ENCODE measurements around the gene CEP20. TPM values are rescaled to one million over a fixed set of nuclear protein-coding genes. Genes with fewer than 3 reads are reported as not detected.

The CEP20 gene
- total RNA-seq, 1 experiment from 2014 or later = 94.3 TPM

DNA sequence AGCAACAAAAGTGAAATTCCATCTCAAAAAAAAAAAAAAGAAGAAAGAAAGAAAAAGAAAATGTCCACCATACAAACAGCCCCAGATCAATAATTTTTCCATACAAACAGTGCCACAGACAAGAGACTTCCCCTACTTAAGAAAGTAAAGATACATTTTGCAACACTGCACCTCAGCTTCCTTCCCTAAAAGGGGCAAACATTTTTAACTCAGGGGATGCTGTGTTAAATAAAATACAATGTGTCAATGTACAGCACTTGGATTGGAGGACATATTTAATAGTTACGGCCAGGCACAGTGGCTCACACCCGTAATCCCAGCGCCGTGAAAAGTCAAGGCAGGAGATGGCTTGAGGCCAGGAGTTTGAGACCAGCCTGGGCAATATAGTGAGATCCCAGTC, 53.9 kb downstream of the CEP20 start:
- POLR2A ChIA-PET = no interaction called here
- Histone ChIP-seq H3K4me3 (ENCODE audit: low read depth in 2 of 2, low read length in 2 of 2) (no peak overlapping the region), H3K27me3 (ENCODE audit: control insufficient read depth, insufficient read depth, low read length) (no peaks in the 10 kb centered on the region), H3K36me3 (ENCODE audit: control insufficient read depth, insufficient read depth, low read length) (no peaks in the 10 kb centered on the region), H3K4me1 (ENCODE audit: control insufficient read depth, insufficient read depth, low read length) (no peaks in the 10 kb centered on the region), H3K9me3 (ENCODE audit: control insufficient read depth, insufficient read depth, low read depth, low read length) (no peaks in the 10 kb centered on the region), H3K27ac (ENCODE audit: low read length) (no peak overlapping the region)
- CTCF ChIA-PET = no interaction called here
- no peak for ATAC-seq
- no TSS peak for BruUV-seq (replicated peaks)
- intact Hi-C loops (cut with micrococcal nuclease; ENCODE audit: unreplicated experiment) (no loop called here), in situ Hi-C loops (cut with HindIII; ENCODE audit: low pct_unique_long_range_greater_than_20kb, low sequenced_read_pairs) (loop anchor here (5.0 kb wide), 1 partner anchor 33 kb away; no protein-coding TSS in a partner anchor)
- TF ChIP-seq TCF7L2 (IDR thresholded peaks at IDR 0.05; ENCODE audit: low read depth, low read length) (no peak), POLR2AphosphoS5 (IDR thresholded peaks at IDR 0.05; ENCODE audit: low read depth, low read length) (no peak), SIN3A (IDR thresholded peaks at IDR 0.05; ENCODE audit: borderline replicate concordance, insufficient read depth, low read depth, low read length) (no peak)
- TF ChIP-seq, protein P1, sequence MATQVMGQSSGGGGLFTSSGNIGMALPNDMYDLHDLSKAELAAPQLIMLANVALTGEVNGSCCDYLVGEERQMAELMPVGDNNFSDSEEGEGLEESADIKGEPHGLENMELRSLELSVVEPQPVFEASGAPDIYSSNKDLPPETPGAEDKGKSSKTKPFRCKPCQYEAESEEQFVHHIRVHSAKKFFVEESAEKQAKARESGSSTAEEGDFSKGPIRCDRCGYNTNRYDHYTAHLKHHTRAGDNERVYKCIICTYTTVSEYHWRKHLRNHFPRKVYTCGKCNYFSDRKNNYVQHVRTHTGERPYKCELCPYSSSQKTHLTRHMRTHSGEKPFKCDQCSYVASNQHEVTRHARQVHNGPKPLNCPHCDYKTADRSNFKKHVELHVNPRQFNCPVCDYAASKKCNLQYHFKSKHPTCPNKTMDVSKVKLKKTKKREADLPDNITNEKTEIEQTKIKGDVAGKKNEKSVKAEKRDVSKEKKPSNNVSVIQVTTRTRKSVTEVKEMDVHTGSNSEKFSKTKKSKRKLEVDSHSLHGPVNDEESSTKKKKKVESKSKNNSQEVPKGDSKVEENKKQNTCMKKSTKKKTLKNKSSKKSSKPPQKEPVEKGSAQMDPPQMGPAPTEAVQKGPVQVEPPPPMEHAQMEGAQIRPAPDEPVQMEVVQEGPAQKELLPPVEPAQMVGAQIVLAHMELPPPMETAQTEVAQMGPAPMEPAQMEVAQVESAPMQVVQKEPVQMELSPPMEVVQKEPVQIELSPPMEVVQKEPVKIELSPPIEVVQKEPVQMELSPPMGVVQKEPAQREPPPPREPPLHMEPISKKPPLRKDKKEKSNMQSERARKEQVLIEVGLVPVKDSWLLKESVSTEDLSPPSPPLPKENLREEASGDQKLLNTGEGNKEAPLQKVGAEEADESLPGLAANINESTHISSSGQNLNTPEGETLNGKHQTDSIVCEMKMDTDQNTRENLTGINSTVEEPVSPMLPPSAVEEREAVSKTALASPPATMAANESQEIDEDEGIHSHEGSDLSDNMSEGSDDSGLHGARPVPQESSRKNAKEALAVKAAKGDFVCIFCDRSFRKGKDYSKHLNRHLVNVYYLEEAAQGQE (IDR thresholded peaks at IDR 0.05; ENCODE audit: insufficient read depth in 1 of 2, low read depth in 2 of 2, low read length in 1 of 2) = no peak
- TF ChIP-seq, protein P2, sequence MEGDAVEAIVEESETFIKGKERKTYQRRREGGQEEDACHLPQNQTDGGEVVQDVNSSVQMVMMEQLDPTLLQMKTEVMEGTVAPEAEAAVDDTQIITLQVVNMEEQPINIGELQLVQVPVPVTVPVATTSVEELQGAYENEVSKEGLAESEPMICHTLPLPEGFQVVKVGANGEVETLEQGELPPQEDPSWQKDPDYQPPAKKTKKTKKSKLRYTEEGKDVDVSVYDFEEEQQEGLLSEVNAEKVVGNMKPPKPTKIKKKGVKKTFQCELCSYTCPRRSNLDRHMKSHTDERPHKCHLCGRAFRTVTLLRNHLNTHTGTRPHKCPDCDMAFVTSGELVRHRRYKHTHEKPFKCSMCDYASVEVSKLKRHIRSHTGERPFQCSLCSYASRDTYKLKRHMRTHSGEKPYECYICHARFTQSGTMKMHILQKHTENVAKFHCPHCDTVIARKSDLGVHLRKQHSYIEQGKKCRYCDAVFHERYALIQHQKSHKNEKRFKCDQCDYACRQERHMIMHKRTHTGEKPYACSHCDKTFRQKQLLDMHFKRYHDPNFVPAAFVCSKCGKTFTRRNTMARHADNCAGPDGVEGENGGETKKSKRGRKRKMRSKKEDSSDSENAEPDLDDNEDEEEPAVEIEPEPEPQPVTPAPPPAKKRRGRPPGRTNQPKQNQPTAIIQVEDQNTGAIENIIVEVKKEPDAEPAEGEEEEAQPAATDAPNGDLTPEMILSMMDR (IDR thresholded peaks at IDR 0.05) = no peak
- no peak for DNase-seq (ENCODE audit: low read depth, low spot score)

DNA sequence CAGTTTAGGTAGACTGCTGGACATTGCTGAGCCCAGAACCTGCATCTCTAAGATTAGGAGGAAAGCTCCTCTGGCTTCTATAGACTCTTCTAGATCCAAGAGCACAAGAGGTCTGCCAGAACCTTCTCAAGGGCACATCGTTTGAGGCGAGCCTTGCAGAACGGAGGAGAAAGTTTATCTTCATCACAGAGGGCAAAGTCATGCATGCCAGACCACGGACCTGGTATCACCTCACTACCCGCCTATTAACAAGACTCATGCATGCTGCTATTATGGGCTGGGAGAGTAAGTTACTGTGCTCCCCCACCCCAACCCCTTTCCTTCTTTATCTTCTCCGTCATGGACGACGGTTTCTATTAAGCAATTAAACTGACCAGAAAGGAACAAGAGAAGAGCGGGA, 54.9 kb downstream of the CEP20 start:
- BruUV-seq (replicated peaks) = no TSS peak
- Histone ChIP-seq H3K9me3 (ENCODE audit: control insufficient read depth, insufficient read depth, low read depth, low read length) (no peaks in the 10 kb centered on the region), H3K4me3 (ENCODE audit: low read depth in 2 of 2, low read length in 2 of 2) (no peak overlapping the region), H3K36me3 (ENCODE audit: control insufficient read depth, insufficient read depth, low read length) (no peaks in the 10 kb centered on the region), H3K4me1 (ENCODE audit: control insufficient read depth, insufficient read depth, low read length) (no peaks in the 10 kb centered on the region), H3K27ac (ENCODE audit: low read length) (no peak overlapping the region), H3K27me3 (ENCODE audit: control insufficient read depth, insufficient read depth, low read length) (no peaks in the 10 kb centered on the region)
- CTCF ChIA-PET = interaction anchor here (1.1 kb wide), 1 partner anchor 12 kb away, joined by 3 read pairs; no protein-coding TSS in a partner anchor
- DNase-seq (ENCODE audit: low read depth, low spot score) = no peak
- intact Hi-C loops (cut with micrococcal nuclease; ENCODE audit: unreplicated experiment) = no loop called here
- POLR2A ChIA-PET = no interaction called here
- in situ Hi-C loops (cut with HindIII; ENCODE audit: low pct_unique_long_range_greater_than_20kb, low sequenced_read_pairs) = loop anchor here (5.0 kb wide), 1 partner anchor 34 kb away; no protein-coding TSS in a partner anchor
- ATAC-seq = no peak
- TF ChIP-seq SIN3A (IDR thresholded peaks at IDR 0.05; ENCODE audit: borderline replicate concordance, insufficient read depth, low read depth, low read length) (no peak), TCF7L2 (IDR thresholded peaks at IDR 0.05; ENCODE audit: low read depth, low read length) (no peak), POLR2AphosphoS5 (IDR thresholded peaks at IDR 0.05; ENCODE audit: low read depth, low read length) (no peak)
- TF ChIP-seq, protein P2 (IDR thresholded peaks at IDR 0.05) = no peak
- TF ChIP-seq, protein P1 (IDR thresholded peaks at IDR 0.05; ENCODE audit: insufficient read depth in 1 of 2, low read depth in 2 of 2, low read length in 1 of 2) = no peak
